GM18951 (cell line): ENCODE results near the gene TATDN2.
"Not testable (repeated sequence)": the region's sequence is repeated elsewhere in the genome, so short reads cannot be mapped to it uniquely, and the experiment has no call there.

Experiments used
- POLR2A ChIP-seq: IDR thresholded peaks from 4 replicates; pipeline ENCODE4 v1.6.1; 2011; ENCODE audit warnings: mild to moderate bottlenecking; ENCODE audit not compliant: insufficient read length, insufficient read depth; ENCODE audit errors: extremely low read depth
- in situ Hi-C: fragments of 300-500 bp; cut with MboI; formaldehyde crosslinking; loops from one replicate; pipeline ENCODE4 v1.12.0; 2022; ENCODE audit warnings: low sequenced_read_pairs, mixed read lengths, inconsistent platforms; ENCODE audit not compliant: unreplicated experiment

TATDN2 gene

GRCh38 chr3:10245081-10245712 lies 3.1 kb upstream of the TATDN2 start:
- in situ Hi-C loops, result no loop called here
- TF ChIP-seq POLR2A, result no peak

GRCh38 chr3:10247679-10248183 lies 528 bp upstream of the TATDN2 start:
- in situ Hi-C loops, result no loop called here
- no peak for TF ChIP-seq POLR2A

- in situ Hi-C loops, result no loop called here
Observed at GRCh38 chr3:10248984-10249748, 907 bp downstream of the TATDN2 start.

GRCh38 chr3:10249833-10250232 lies 1.6 kb downstream of the TATDN2 start:
- no peak for TF ChIP-seq POLR2A
- in situ Hi-C loops, result no loop called here

More at GRCh38 chr3:10248984-10249748, 907 bp downstream of the TATDN2 start:
- peak; percentile 53 for TF ChIP-seq POLR2A

GRCh38 chr3:10251006-10251405 lies 2.7 kb downstream of the TATDN2 start:
- in situ Hi-C loops, result no loop called here
- no peak for TF ChIP-seq POLR2A

GRCh38 chr3:10253731-10254130 lies 5.5 kb downstream of the TATDN2 start:
- TF ChIP-seq POLR2A, result no peak
- in situ Hi-C loops, result no loop called here

- in situ Hi-C loops, result no loop called here
- no peak for TF ChIP-seq POLR2A
Observed at GRCh38 chr3:10255835-10256234, 7.6 kb downstream of the TATDN2 start.

- in situ Hi-C loops, result no loop called here
- TF ChIP-seq POLR2A, result no peak
Observed at GRCh38 chr3:10259036-10259435, 10.8 kb downstream of the TATDN2 start.

- TF ChIP-seq POLR2A, result no peak
- in situ Hi-C loops, result no loop called here
Observed at GRCh38 chr3:10259798-10260197, 11.5 kb downstream of the TATDN2 start.

GRCh38 chr3:10260211-10260701 lies 12.0 kb downstream of the TATDN2 start:
- in situ Hi-C loops, result no loop called here

GRCh38 chr3:10262027-10262426 lies 13.8 kb downstream of the TATDN2 start:
- in situ Hi-C loops, result no loop called here
- TF ChIP-seq POLR2A, result no peak

More at GRCh38 chr3:10260211-10260701, 12.0 kb downstream of the TATDN2 start:
- no peak for TF ChIP-seq POLR2A

GRCh38 chr3:10263646-10264363 lies 15.5 kb downstream of the TATDN2 start:
- in situ Hi-C loops, result no loop called here
- no peak for TF ChIP-seq POLR2A

- no peak for TF ChIP-seq POLR2A
- in situ Hi-C loops, result no loop called here
Observed at GRCh38 chr3:10265833-10266232, 17.6 kb downstream of the TATDN2 start.

- in situ Hi-C loops, result not testable (repeated sequence)
Observed at GRCh38 chr3:10266936-10267335, 18.7 kb downstream of the TATDN2 start.
